Stimulated activated CD4-positive, alpha-beta T cell treated with anti-CD3 and anti-CD28 coated beads, Interleukin-12 subunit alpha, Interleukin-12 subunit beta, amount 100 ng/mL, for 48 hours (primary cell): ENCODE measurements around the gene PARP9.
"Not testable (repeated sequence)": the region's sequence is repeated elsewhere in the genome, so short reads cannot be mapped to it uniquely, and the experiment has no call there.

ENCODE experiments used
- DNase-seq, 3 donors: peaks; one replicate each; pipeline ENCODE4 v3.0.0-alpha.2; 2020; ENCODE audit warnings: low read depth in 2 of 3, low spot score in 1 of 3

Gene PARP9

DNA sequence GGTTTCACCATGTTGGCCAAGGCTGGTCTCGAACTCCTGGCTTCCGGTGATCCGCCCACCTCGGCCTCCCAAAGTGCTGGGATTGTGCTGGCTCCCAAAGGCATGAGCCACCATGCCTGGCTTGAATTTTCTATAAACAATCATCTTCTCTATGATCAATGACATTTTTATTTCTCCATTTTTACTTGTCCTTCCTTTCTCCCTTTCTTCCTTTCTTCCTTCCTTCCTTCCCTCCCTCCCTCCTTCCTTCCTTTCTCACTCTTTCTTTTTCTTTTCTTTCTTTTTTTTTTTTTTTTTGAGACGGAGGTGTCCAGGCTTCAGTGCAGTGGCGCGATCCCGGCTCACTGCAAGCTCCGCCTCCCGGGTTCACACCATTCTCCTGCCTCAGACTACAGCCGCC, 40.8 kb downstream of the PARP9 start:
- no peak for DNase-seq

DNA sequence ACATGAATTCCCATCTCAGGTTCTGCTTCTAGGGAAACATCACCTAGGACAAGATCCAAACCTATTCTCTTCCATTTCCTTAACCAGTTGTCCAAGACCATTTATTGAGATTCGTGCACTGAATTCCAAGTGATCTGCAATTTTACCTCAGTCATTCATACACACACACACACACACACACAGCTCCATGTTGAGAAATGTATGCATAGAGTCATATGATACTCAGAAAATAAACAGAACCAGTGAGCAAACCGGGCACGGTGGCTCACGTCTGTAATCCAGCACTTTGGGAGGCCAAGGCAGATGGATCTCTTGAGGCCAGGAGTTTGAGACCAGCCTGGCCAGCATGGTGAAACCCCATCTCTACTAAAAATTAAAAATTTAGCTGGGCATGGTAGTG, 43.2 kb downstream of the PARP9 start:
- DNase-seq = no peak

DNA sequence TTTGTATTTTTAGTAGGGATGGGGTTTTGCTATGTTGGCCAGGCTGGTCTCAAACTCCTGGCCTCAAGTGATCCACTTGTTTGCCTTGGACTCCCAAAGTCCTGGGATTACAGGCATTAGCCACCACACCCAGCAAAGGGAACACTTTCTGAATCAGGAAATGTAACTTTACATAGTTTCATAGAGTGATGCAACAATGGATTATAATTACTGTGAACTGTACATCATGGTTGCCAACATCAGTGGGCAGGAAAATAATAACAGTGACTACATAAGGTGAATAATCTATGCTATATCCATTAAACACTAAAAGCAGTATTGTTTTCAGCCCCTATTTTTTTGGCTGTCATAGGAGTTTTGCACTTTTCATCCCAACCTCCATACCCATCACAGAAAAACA, 44.4 kb downstream of the PARP9 start:
- DNase-seq = no peak

DNA sequence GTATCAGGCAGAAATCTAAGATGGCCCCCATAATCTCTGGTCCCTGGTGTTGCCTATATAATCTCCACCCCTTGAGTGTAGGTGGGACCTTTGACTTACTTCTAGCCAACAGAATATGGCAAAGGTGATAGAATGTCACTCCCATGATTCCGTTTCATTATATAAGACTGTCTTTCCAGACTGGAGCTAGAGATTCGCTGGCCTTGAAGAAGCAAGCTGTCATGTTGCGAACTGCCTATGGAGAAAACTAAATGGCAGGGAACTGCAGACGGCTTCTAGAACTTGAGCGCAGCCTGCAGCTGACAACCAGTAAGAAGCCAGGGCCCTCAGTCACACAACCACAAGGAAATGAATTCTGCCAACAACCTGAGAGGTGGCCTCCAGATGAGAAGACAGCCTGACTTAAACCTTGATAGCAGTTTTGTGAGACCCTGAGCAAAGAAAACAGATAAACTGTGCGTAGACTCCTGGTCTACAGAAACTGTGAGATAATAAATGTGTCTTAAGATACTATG, 47.2 kb downstream of the PARP9 start:
- no peak for DNase-seq

DNA sequence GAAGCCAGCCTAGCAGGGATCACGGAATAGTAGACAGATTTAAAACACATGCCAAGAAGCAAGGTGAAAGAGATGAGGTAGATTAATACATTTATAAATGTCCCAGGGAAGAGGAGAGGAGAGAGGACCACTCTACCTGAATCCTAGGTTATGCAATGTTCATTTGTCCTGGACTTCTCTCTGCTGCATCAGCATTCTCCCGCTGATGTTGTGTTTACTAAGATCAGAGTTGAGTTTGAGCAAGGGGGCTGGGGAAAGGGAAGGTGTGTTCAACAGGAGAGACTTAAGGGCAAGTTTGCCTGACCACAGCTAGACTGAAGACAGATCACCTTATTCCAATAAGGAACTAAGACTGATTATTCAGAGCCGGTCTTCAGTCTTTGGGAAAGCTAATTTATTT, 48.2 kb downstream of the PARP9 start:
- DNase-seq = no peak

DNA sequence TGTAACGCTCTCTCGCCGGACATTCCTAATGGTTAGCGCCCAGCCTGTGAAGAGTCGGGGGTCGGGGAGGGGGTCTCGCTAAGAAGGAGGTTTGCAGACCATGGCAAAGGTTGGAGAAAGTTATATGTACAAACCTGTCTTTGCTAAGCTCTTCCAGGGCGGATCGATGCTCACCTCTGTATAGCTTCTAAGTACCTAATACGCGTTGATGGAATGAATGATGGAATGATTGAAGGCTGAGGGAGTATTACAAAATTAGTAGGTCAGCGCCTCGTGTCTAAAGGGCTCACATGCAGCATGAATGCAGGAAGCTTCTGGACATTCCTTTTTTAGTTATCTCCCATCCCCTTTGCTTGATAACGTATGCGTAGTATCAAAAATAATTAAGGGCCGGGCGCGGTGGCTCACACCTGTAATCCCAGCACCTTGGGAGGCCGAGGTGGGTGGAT, 49.1 kb downstream of the PARP9 start:
- DNase-seq = no peak

DNA sequence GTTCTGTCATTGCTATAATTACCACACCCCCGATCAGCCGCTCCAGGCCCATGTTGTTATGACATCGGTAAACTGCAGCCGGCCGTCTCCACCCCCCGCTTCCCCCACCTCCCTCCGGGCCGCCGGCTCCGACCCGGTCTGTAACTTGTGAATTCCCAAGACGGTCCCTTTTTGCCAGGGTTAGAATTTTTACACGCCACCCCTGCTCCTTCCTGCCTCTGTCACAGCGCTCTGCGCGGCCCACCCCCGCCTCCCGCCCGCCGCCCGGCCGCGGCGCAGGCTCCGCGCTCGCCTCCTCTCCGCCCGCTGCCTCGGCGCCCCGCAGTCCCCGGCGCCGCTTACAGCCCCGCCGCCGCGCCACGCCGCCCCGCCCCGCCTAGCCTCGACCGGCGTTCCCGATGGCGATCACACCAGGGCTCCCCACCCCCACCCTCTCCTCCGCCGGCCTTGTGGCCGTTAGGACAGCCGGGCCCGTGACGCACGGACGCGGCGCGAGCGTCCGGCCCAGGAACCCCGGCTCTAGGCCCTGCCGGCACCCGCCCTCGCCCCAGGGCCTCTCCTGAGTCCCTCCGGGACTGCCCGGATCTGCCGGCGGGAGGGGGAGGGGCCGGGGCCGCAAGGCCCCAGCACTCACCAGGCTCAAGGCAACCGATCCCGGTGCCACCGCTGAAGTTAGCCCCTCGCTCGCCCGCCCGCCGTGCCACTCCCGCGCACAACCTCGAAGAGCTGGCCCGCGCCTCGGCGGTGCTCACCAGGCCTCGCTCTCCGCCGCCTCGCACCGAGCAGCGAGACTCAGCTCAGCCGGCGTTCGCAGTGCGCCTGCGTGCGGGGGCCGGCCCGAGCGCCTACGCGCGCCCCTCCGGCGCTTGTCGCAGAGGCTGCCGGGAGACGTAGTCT, 49.7 kb downstream of the PARP9 start, which contains the start of gene KPNA1:
TSS of gene KPNA1 (minus strand) at position 817 of the 897 bp plus-strand sequence. CDS start 18,374 bp downstream, outside the sequence.
- DNase-seq = peak; percentile 72 to 82 (median 73)

DNA sequence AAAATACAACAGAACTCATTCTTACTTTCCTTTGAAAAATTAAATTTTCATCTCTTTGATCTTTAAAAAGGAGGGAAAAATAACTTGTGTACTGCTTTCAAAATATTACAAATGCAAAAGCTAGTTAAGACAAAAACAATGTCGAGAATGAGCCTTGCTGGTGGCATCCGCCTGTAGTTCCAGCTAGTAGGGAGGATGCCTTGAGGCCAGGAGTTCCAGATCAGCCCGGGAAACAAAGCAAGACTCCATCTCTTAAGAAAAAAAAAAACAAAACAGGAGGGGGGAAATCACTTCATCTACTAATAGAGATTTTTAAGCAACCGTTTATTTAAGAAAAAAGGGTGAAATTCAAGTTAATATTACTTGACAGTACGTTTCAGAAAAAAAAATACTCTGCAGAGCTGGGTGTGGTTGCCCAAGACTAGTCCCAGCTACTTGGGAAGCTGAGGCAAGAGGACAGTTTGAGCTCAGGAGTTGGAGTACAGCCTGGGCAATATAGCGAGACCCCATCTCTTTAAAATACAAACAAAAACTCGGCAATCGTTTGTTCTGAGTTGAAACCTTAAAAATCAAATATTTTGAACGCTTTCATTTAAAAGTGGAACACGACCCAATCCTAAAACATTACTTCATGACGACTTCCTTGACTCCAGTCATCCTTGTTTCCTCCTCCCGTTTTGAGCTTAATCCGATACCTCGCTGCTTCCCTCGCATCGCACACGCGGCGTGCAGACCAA, 50.5 kb downstream of the PARP9 start:
- DNase-seq = no peak

DNA sequence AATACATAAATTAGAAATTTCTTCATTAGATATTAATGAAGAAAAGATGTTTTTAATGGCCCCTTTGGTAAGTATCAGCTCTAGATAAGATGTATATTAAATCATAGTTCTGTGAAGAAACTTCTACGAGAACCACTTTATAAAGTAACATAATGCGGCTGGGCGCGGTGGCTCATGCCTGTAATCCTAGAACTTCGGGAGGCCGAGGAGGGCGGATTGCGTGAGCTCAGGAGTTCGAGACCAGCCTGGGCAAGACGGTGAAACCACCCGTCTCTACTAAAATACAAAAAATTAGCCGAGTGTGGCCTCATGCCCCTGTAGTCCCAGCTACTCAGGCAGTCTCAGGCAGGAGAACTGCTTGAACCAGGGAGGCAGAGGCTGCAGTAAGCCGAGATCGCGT, 51.8 kb downstream of the PARP9 start:
- DNase-seq = no peak

DNA sequence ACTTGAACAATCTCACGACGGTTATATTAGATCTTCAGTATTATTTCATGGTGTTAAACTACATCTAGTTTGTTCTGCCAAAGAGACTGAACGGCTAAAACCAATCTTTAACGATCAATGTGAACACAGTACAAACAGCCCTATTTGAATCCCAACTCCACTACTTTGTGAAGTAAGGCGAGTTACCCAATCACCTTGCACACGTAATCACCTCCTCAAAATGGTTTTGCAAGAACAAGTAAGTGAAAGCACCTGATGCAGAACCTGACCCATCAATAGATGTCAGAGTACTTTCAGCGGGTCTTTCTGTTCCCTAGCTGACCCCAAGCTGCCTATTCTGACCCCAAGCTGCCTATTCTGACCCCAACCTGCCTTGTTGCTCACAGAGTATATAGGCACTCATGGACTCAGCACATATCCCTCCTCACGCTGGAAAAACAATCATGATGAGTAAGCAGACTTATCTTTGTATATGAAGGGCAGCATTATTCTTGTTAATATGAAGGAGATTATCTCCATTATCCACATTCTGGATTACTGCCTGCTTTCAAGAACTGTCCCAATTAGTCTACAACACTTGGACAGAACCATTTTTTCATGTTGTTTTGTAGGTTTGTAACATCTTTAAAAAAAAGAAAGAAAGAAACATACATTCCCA, 53.1 kb downstream of the PARP9 start:
- DNase-seq = no peak

DNA sequence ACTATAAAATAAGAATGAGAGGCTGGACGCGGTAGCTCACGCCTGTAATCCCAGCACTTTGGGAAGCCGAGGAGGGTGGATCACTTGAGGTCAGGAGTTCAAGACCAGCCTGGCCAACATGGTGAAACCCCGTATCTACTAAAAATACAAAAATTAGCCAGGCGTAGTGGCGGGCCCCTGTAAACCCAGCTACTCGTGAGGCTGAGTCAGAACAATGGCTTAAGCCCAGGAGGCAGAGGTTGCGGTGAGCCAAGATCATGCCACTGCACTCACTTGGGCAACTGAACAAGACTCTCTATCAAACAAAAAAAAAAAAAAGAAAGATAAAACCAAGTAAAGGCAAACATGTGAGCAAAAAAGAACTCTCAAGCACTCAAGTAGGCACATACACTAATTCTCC, 55.2 kb downstream of the PARP9 start:
- DNase-seq = not testable (repeated sequence)

DNA sequence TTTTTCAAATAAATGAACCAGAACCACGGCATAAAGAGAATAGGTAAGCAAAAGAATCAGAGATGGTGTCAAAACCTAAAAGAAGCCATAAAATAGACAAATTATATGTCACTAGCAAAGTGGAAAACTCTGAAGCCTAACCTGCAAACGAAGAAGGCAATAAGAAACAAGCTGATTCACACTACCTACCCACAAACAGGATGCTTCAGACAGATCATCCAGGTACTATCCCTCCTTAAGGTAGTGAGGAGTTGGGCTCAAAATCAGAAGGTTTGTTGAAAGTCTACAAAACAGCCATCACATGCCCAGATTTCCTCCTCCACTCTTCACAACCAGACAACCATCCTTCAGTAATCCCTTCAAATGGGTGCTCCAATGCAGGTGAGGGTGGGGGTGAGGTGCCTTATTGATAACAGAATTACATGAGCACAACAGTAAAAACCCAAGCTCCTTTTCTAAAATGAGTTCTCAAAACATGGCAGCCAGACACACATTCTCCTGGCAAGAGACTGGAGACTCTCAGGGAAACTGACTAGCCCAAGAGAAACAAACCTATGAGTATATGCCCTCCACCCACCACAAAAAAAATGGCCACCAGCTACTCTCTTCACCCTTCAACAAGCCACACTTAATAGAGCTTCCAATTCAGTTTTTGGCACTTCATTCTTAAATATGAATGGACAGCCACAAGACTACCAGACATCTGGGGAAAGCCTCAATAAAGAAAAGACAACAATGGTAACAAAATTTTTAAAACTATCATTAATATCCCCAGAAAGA, 55.8 kb downstream of the PARP9 start:
- no peak for DNase-seq

DNA sequence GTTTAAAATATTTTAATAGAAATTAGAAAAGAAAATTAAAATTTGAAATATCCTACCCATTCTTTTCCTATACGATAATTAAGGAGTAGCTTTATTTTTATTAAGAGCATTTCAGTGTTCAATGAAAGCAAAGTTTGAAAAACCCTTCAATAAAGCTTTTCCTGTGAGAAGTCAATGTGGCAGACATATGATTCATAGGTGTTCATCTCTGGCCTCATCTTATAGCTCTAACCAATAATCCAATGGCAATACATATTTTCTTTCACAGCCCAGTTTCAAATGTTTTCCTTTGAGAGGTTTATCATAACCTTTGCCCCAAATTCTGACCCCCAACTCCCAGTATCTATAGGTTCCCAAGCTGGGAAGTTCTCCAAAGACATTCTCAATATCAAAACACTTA, 57.6 kb downstream of the PARP9 start:
- no peak for DNase-seq

DNA sequence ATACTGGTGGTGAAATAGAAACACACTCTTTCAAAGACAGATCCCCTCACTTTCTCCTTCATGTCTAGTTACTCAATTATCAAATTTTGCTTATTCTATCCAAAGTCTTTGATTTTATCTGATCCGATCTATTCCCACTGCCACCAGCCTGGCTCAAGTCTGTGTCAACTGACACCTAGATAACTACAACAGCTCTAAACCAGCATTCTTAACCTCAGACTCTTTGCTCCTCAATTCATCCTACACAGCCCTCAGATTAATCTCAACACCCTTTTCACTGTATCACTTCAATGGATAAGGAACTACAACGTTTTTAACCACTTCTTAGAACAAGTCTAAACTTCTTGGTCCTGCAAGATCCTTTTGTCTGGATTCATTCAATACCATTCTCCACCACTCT, 58.4 kb downstream of the PARP9 start:
- DNase-seq = no peak

DNA sequence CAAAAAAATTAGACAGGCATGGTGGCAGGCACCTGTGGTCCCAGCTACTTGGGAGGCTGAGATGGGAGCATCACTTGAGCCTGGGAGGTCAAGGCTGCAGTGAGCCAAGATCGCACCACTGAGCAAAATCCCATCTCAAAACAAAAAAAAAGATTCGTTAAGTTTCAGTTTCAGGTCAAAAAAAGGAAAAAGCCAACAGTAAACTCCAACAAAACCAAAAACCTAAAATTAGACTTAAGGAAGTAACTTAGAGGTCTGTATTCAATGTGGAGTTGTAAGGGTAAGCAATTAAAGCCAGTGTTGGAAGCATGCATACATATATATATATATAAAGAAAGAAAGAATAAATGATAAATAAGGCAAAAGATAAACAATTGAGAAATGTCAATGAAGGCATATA, 61.2 kb downstream of the PARP9 start:
- DNase-seq = no peak

DNA sequence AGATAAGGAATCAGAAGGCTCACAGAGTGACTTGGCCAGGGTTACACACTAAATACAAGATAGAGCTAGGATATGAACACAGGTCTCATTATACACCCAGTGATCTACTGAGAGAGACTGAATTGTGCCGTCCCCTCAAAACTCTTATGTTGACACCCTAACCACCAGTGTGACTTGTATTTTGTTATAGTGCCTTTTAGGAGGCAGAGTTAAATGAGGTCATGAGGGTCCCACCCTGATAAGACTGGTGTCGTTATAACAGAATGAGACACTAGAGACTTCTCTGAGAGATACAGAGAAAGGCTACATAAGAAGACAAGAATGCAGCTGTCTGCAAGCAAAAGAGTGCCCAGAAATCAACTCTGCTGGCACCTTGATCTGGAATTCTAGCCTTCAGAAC, 62.0 kb downstream of the PARP9 start:
- no peak for DNase-seq

DNA sequence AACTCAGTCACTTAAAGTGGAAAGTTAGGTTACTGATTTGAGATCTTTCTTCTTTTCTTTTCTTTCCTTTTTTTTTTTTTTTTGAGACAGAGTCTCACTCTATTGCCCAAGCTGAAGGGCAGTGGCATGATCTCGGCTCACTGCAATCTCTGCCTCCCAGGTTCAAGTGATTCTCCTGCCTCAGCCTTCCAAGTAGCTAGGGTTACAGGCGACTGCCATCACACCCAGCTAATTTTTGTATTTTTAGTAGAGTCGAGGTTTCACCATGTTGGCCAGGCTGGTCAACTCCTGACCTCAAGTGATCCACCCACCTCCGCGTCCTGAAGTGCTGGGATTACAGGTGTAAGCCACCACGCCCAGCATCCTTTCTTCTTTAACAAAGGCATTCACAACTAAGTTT, 63.1 kb downstream of the PARP9 start:
- not testable (repeated sequence) for DNase-seq

DNA sequence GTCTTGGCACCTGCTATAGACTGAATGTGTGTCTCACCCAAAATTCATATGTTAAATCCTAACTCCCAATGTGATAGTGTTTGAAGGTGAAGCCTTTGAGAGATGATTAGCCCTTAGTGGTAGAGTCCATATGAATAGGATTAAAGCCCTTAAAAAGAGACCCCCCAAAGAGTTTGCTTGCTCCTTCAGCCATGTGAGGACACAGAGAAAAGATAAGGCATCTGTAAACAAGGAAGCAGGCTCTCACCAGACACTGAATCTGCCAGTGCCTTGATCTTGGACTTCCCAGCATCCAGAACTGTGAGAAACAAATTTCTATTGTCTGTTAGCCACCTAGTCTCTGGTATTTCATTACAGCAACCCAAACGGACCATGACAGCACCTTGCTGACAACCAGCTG, 65.9 kb downstream of the PARP9 start:
- DNase-seq = no peak

DNA sequence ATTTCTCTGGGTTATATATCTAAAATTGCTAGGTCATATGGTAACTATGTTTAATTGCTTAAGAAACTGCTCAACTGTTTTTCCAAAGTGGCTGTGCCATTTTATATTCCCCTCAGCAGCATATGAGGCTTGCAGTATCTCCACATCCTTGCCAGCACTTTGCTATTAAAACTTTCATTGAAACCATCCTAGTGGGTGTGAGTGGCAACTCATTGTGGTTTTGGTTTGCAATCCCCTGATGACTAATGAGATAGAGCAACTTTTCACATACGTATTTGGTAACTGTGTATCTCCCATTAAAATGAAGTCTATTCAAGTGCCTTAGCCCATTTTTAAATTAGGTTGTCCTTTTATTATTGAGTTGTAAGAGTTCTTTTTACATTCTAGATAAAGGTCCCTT, 66.7 kb downstream of the PARP9 start:
- peak in 1 of 3 donors; percentile 40 for DNase-seq

DNA sequence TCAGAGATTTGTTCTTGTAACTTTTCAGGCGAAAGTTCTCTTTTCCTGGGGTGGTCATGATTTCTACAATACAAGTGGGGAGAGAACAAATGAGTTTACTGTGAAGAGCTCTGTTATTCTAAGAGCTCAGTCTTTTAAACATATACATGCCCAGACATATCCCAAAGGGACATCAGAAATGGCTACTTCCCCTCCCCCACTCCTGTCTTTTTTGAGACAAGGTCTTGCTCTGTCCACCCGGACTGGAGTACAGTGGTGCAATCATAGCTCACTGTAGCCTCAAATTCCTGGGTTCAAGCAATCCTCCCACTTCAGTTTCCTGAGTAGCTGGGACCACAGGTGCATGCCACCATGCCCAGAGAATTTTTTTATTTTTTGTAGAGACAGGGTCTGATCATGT, 67.6 kb downstream of the PARP9 start:
- DNase-seq = no peak

DNA sequence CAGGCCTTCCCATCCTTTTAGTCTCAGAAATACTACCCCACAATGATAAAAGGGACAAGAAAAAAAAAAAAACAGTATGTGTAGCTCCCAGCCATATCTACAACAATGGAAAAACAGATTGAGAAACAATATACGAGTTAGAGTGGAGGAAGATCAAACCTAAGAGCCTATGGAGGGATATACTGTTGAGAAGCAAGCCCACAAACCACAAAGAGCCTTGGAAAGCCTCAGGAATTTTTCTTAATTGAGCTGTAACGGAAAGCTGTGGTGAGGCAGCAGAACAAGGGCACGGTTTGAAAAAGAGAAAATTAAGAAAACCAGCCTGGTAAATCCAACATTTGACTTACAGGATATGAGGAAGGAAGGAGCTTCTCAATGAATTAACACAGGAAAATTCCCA, 70.8 kb downstream of the PARP9 start:
- DNase-seq = no peak
